HG02588 (cell line): Measurements from ENCODE around the gene SUSD5.
"Not testable (repeated sequence)": the region's sequence is repeated elsewhere in the genome, so short reads cannot be mapped to it uniquely, and the experiment has no call there.

Experiments
- ATAC-seq: cut with Tn5 transposase; IDR thresholded peaks from one replicate; pipeline ENCODE4 v1.9.1; 2021; ENCODE audit warnings: mild to moderate bottlenecking, moderate library complexity; ENCODE audit not compliant: unreplicated experiment

Gene SUSD5

GRCh38 chr3:33196538-33196937 is 22.1 kb downstream of the SUSD5 start:
- ATAC-seq = no peak

- no peak for ATAC-seq
Observed at GRCh38 chr3:33194303-33194702, 24.3 kb downstream of the SUSD5 start.

GRCh38 chr3:33187368-33187634 is 31.3 kb downstream of the SUSD5 start:
- no peak for ATAC-seq

- no peak for ATAC-seq
Observed at GRCh38 chr3:33186524-33187367, 31.9 kb downstream of the SUSD5 start.

GRCh38 chr3:33184863-33185262 is 33.7 kb downstream of the SUSD5 start:
- no peak for ATAC-seq

GRCh38 chr3:33181641-33182040 is 37.0 kb downstream of the SUSD5 start:
- not testable (repeated sequence) for ATAC-seq

- ATAC-seq = no peak
Observed at GRCh38 chr3:33181229-33181628, 37.4 kb downstream of the SUSD5 start.

GRCh38 chr3:33179132-33179531 is 39.5 kb downstream of the SUSD5 start:
- no peak for ATAC-seq

GRCh38 chr3:33174711-33175414 is 43.7 kb downstream of the SUSD5 start:
- no peak for ATAC-seq

GRCh38 chr3:33174095-33174494 is 44.5 kb downstream of the SUSD5 start:
- ATAC-seq = no peak

- no peak for ATAC-seq
Observed at GRCh38 chr3:33173672-33174071, 44.9 kb downstream of the SUSD5 start.

- ATAC-seq = no peak
Observed at GRCh38 chr3:33173103-33173502, 45.5 kb downstream of the SUSD5 start.

- no peak for ATAC-seq
Observed at GRCh38 chr3:33171580-33171979, 47.0 kb downstream of the SUSD5 start.

- ATAC-seq = no peak
Observed at GRCh38 chr3:33170531-33170930, 48.1 kb downstream of the SUSD5 start.

GRCh38 chr3:33167716-33168336 is 50.8 kb downstream of the SUSD5 start:
- no peak for ATAC-seq

GRCh38 chr3:33167284-33167683 is 51.3 kb downstream of the SUSD5 start:
- ATAC-seq = no peak

- ATAC-seq = no peak
Observed at GRCh38 chr3:33166095-33166494, 52.5 kb downstream of the SUSD5 start.

GRCh38 chr3:33165372-33165771 is 53.2 kb downstream of the SUSD5 start:
- no peak for ATAC-seq

GRCh38 chr3:33162621-33163020 is 56.0 kb downstream of the SUSD5 start:
- ATAC-seq = not testable (repeated sequence)

GRCh38 chr3:33159981-33160380 is 58.6 kb downstream of the SUSD5 start:
- ATAC-seq = no peak

- no peak for ATAC-seq
Observed at GRCh38 chr3:33159234-33159633, 59.4 kb downstream of the SUSD5 start.

GRCh38 chr3:33155301-33155700 is 63.3 kb downstream of the SUSD5 start:
- no peak for ATAC-seq
